Loucy (cell line): ENCODE results near the gene TRPM8.

Experiments used
- H2AFZ ChIP-seq: fragments of 200-600 bp; sonication (generic); 2 replicates; pipeline ENCODE4 v1.6.0; 2016; ENCODE audit warnings: antibody characterized with exemption, mild to moderate bottlenecking, low read length, moderate library complexity
- H3F3A ChIP-seq: fragments of 200-600 bp; 2 replicates; pipeline ENCODE4 v1.6.0; 2016; ENCODE audit warnings: antibody characterized with exemption, low read depth, mild to moderate bottlenecking
- H3K27me3 ChIP-seq: fragments of 200-600 bp; sonication (generic); 2 replicates; pipeline ENCODE4 v1.6.1; 2014; ENCODE audit warnings: low read length, mild to moderate bottlenecking; ENCODE audit not compliant: insufficient read depth, poor library complexity, severe bottlenecking
- H3K36me3 ChIP-seq: fragments of 200-600 bp; sonication (generic); 2 replicates; pipeline ENCODE4 v1.6.1; 2016; ENCODE audit warnings: low read length; ENCODE audit not compliant: insufficient read depth
- H3K4me1 ChIP-seq: fragments of 200-600 bp; sonication (generic); 2 replicates; pipeline ENCODE4 v1.5.1; 2014; ENCODE audit warnings: low read length, mild to moderate bottlenecking; ENCODE audit not compliant: insufficient read depth, poor library complexity, severe bottlenecking
- H3K4me2 ChIP-seq: fragments of 200-600 bp; sonication (generic); 2 replicates; pipeline ENCODE4 v1.6.0; 2014; ENCODE audit warnings: antibody characterized with exemption, low read length, low read depth, mild to moderate bottlenecking; ENCODE audit not compliant: poor library complexity, severe bottlenecking
- H3K4me3 ChIP-seq: fragments of 200-600 bp; sonication (generic); 2 replicates; pipeline ENCODE4 v1.5.1; 2014; ENCODE audit warnings: low read length, mild to moderate bottlenecking, mixed read lengths; ENCODE audit not compliant: poor library complexity, severe bottlenecking
- H3K79me2 ChIP-seq: fragments of 200-600 bp; sonication (generic); 2 replicates; pipeline ENCODE4 v1.6.1; 2014; ENCODE audit warnings: low read length; ENCODE audit not compliant: insufficient read depth
- H3K9ac ChIP-seq: fragments of 200-600 bp; sonication (generic); 2 replicates; pipeline ENCODE4 v1.6.0; 2014; ENCODE audit warnings: mild to moderate bottlenecking, low read depth, low read length, moderate library complexity; ENCODE audit not compliant: poor library complexity, severe bottlenecking
- H3K9me2 ChIP-seq: fragments of 200-600 bp; sonication (generic); replicated peaks from 2 replicates; pipeline ENCODE4 v1.6.1; 2016; ENCODE audit warnings: low read depth, low read length, mixed read lengths
- H3K9me3 ChIP-seq: fragments of 200-600 bp; sonication (generic); 2 replicates; pipeline ENCODE4 v1.6.1; 2014; ENCODE audit warnings: mild to moderate bottlenecking, antibody characterized with exemption, low read length, low read depth; ENCODE audit not compliant: insufficient read depth
- H4K20me1 ChIP-seq: fragments of 200-600 bp; sonication (generic); 2 replicates; pipeline ENCODE4 v1.6.0; 2014; ENCODE audit warnings: antibody characterized with exemption, low read length, mild to moderate bottlenecking; ENCODE audit not compliant: insufficient read depth, poor library complexity, severe bottlenecking
- EZH2phosphoT487 ChIP-seq: fragments of 200-600 bp; IDR thresholded peaks from 2 replicates; pipeline ENCODE4 v1.6.1; 2018; ENCODE audit warnings: antibody characterized with exemption, mild to moderate bottlenecking, moderate library complexity, borderline replicate concordance
- TF ChIP-seq, protein P1 (sequence below): fragments of 200-600 bp; sonication (generic); conservative IDR thresholded peaks from 2 replicates; pipeline ENCODE4 v1.5.1; 2014; ENCODE audit warnings: mild to moderate bottlenecking, antibody characterized with exemption, low read length

Gene TRPM8

DNA sequence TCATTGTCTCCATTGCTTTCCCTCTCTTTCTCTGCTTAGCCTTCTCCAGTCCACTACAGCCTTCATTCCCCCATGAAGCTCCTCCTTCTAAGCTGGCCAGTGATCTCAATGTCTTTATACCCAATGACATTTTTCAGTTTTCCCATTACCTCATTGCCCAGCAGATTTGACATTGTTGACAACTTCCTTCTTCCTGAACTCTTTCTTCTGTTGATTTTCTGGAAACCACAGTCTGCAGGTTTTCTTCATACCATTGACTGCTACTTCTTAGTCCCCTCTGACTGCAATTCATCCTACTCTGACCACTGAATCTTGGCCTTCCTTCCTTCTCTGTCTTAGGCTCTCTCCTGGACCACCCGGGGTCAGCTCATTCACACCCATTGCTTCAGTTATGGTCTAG is 110.5 kb downstream of the TRPM8 start:
- no peaks in the 10 kb centered on the region for H3F3A ChIP-seq
- H3K9me2 ChIP-seq = no peaks in the 10 kb centered on the region
- no peak for TF ChIP-seq EZH2phosphoT487
- TF ChIP-seq, protein P1, sequence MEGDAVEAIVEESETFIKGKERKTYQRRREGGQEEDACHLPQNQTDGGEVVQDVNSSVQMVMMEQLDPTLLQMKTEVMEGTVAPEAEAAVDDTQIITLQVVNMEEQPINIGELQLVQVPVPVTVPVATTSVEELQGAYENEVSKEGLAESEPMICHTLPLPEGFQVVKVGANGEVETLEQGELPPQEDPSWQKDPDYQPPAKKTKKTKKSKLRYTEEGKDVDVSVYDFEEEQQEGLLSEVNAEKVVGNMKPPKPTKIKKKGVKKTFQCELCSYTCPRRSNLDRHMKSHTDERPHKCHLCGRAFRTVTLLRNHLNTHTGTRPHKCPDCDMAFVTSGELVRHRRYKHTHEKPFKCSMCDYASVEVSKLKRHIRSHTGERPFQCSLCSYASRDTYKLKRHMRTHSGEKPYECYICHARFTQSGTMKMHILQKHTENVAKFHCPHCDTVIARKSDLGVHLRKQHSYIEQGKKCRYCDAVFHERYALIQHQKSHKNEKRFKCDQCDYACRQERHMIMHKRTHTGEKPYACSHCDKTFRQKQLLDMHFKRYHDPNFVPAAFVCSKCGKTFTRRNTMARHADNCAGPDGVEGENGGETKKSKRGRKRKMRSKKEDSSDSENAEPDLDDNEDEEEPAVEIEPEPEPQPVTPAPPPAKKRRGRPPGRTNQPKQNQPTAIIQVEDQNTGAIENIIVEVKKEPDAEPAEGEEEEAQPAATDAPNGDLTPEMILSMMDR = no peak
- H3K9me3 ChIP-seq = no peaks in the 10 kb centered on the region
- H3K4me3 ChIP-seq = no peak overlapping the region
- no peaks in the 10 kb centered on the region for H3K79me2 ChIP-seq
- H3K36me3 ChIP-seq = no peaks in the 10 kb centered on the region
- no peaks in the 10 kb centered on the region for H3K4me1 ChIP-seq
- no peaks in the 10 kb centered on the region for H4K20me1 ChIP-seq
- H2AFZ ChIP-seq = no peak overlapping the region
- H3K27me3 ChIP-seq = peaks cover 8% of the 10 kb centered on the region
- H3K4me2 ChIP-seq = no peak overlapping the region
- no peak overlapping the region for H3K9ac ChIP-seq

- H3K4me2 ChIP-seq = no peak overlapping the region
- no peaks in the 10 kb centered on the region for H4K20me1 ChIP-seq
- no peaks in the 10 kb centered on the region for H3F3A ChIP-seq
- H3K27me3 ChIP-seq = peaks cover 8% of the 10 kb centered on the region
- peaks cover 3% of the 10 kb centered on the region for H3K4me1 ChIP-seq
- H2AFZ ChIP-seq = no peak overlapping the region
- no peaks in the 10 kb centered on the region for H3K36me3 ChIP-seq
- no peak overlapping the region for H3K4me3 ChIP-seq
- no peaks in the 10 kb centered on the region for H3K79me2 ChIP-seq
- no peak for TF ChIP-seq EZH2phosphoT487
- TF ChIP-seq, protein P1 = no peak
- no peaks in the 10 kb centered on the region for H3K9me2 ChIP-seq
- peaks cover 10% of the 10 kb centered on the region; the same call in 1 of the 2 replicates for H3K9me3 ChIP-seq
- no peak overlapping the region for H3K9ac ChIP-seq
These were observed 112.1 kb downstream of the TRPM8 start for GRCh38 chr2:234029150-234029733.

- H2AFZ ChIP-seq = no peak overlapping the region
- no peaks in the 10 kb centered on the region for H4K20me1 ChIP-seq
- H3K36me3 ChIP-seq = no peaks in the 10 kb centered on the region
- H3K4me2 ChIP-seq = no peak overlapping the region
- no peaks in the 10 kb centered on the region for H3K9me2 ChIP-seq
- H3F3A ChIP-seq = no peaks in the 10 kb centered on the region
- no peak overlapping the region for H3K9ac ChIP-seq
- peaks cover 3% of the 10 kb centered on the region for H3K4me1 ChIP-seq
- no peak overlapping the region for H3K4me3 ChIP-seq
- H3K9me3 ChIP-seq = peaks cover 12% of the 10 kb centered on the region; the same call in 1 of the 2 replicates
- no peaks in the 10 kb centered on the region for H3K79me2 ChIP-seq
- H3K27me3 ChIP-seq = peaks cover 8% of the 10 kb centered on the region
- TF ChIP-seq EZH2phosphoT487 = no peak
- TF ChIP-seq, protein P1 = no peak
These were observed 114.0 kb downstream of the TRPM8 start for GRCh38 chr2:234031207-234031606.
